ENCODE measurements around the gene ANO10. TPM values are rescaled to one million over a fixed set of nuclear protein-coding genes. Genes with fewer than 3 reads are reported as not detected.

Gene ANO10
- total and polyA plus RNA-seq, 11 donors = 8.3 to 29.8 (median 15.8) TPM

DNA sequence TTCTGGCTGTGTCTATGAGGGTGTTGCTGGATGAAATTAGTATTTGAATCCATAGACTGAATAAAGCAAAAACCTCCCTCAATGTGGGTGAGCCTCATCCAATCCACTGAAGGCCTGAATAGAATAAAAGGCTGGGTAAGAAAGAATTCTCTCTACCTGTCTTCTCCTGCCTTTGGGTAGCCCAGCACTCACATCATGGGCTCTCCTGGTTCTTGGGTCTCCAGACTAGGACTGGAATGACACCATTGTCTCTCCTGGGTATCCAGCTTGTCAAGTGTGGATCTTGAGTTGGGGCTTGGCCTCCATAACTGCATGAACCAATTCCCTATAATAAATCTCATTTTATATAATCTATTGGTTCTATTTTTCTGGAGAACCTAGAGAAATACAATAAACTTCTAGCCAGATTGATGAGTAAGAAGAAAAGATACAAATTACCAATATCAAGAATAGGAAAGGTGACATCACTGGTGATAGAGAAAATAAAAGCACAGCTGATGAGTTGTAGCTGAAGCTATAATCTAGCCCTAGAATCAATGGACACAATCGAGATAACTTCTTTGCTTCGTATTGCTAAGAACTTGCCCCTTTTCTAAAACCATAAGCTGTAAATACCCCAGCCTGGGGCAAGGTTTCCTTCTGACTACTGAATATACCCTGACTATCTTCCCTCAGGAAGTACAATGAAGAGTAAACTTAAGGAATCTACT is 106.4 kb downstream of the ANO10 start:
- Histone ChIP-seq H3K9me3 (peaks cover 0 to 25% (median 13%) of the 10 kb centered on the region in 12 donors), H3K27me3 (no peaks in the 10 kb centered on the region), H3K4me1 (no peaks in the 10 kb centered on the region), H3K4me3 (no peak overlapping the region), H3K27ac (no peak overlapping the region), H3K36me3 (peaks cover 0 to 14% (median 0%) of the 10 kb centered on the region in 9 donors)
- TF ChIP-seq, protein P1, sequence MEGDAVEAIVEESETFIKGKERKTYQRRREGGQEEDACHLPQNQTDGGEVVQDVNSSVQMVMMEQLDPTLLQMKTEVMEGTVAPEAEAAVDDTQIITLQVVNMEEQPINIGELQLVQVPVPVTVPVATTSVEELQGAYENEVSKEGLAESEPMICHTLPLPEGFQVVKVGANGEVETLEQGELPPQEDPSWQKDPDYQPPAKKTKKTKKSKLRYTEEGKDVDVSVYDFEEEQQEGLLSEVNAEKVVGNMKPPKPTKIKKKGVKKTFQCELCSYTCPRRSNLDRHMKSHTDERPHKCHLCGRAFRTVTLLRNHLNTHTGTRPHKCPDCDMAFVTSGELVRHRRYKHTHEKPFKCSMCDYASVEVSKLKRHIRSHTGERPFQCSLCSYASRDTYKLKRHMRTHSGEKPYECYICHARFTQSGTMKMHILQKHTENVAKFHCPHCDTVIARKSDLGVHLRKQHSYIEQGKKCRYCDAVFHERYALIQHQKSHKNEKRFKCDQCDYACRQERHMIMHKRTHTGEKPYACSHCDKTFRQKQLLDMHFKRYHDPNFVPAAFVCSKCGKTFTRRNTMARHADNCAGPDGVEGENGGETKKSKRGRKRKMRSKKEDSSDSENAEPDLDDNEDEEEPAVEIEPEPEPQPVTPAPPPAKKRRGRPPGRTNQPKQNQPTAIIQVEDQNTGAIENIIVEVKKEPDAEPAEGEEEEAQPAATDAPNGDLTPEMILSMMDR (IDR thresholded peaks at IDR 0.05) = no peak
- no peak for TF ChIP-seq POLR2A (IDR thresholded peaks at IDR 0.05)
- ATAC-seq = no peak
- intact Hi-C loops (cut with DNase I) = loop anchor here in 2 of 10 donors (10.0 kb wide), 1 partner anchor 551 kb away; no protein-coding TSS in a partner anchor
- WGBS, 4 donors = 92 to 98% (median 95%) methylated on average over 2 of the region's 2 CpGs
- DNase-seq = no peak

DNA sequence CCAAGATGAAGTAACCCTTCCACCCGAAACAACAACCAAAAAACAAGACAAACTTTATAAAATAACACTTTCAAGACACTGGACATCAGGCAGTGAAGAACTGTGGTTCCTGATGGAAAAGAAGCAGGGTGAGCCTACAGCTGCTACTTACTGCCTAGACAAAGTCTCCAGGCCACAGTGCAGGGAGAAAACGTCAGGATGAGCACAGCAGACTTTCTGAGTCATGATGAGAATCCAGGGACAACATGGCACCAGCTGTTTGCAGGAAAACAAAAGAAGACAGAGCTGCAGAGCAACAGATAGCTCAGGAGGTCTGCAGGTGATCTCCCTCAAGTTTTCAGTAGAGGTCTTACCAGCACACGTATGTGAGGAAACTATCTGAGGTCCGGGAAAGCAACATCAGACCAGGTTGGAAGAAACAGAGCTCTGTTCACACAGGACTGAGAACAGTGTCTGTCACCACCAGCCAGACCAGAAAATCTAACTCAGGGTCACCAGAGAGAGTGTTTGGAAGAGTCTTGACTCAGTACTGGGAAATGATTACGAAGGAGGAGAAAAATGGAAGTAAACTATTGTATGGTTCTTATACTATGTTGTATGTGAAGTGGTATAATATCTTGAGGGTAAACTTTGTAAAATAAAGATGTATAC is 108.9 kb downstream of the ANO10 start:
- DNase-seq (no peak), ATAC-seq (no peak)
- H3K4me1 ChIP-seq = no peaks in the 10 kb centered on the region
- peaks cover 0 to 2% (median 0%) of the 10 kb centered on the region in 12 donors for H3K9me3 ChIP-seq
- H3K4me3 ChIP-seq = no peak overlapping the region
- no peaks in the 10 kb centered on the region for H3K27me3 ChIP-seq
- WGBS, 4 donors = 81 to 86% (median 85%) methylated on average over 5 of the region's 5 CpGs
- no peak for TF ChIP-seq POLR2A (IDR thresholded peaks at IDR 0.05)
- TF ChIP-seq, protein P1 (IDR thresholded peaks at IDR 0.05) = no peak
- peaks cover 0 to 6% (median 0%) of the 10 kb centered on the region in 9 donors for H3K36me3 ChIP-seq
- intact Hi-C loops (cut with DNase I) = loop anchor here in 2 of 10 donors (10.0 kb wide), 1 partner anchor 548 kb away; no protein-coding TSS in a partner anchor
- H3K27ac ChIP-seq = no peak overlapping the region

DNA sequence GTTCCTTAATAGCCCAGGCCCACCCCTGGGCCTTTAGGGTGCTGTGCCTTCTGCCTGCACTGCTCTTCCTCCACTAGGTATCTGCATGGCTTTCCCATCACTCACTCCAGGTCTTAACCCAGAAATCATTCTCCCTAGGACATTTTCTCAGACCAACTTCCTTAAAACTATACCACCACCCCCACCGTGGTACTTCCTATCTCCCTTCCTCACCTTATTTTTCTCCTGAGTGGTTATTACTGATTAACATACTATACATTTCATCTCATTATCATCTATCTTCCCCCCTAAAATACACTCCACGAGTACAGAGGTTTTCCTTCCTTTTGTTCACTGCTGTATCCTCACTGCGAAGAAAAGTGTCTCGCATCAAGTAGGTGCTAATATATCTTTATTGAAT is 115.2 kb downstream of the ANO10 start:
- WGBS, 4 donors = 58 to 75% (median 63%) methylated on average over 4 of the region's 4 CpGs

More for the DNA sequence above, 115.2 kb downstream of the ANO10 start:
- TF ChIP-seq, protein P1 (IDR thresholded peaks at IDR 0.05) = no peak
- no peak for TF ChIP-seq POLR2A (IDR thresholded peaks at IDR 0.05)
- Histone ChIP-seq H3K27me3 (no peaks in the 10 kb centered on the region), H3K36me3 (no peaks in the 10 kb centered on the region), H3K4me3 (no peak overlapping the region), H3K27ac (no peak overlapping the region), H3K9me3 (no peaks in the 10 kb centered on the region), H3K4me1 (peaks cover 0 to 9% (median 0%) of the 10 kb centered on the region in 12 donors)
- ATAC-seq = no peak
- DNase-seq = no peak
- intact Hi-C loops (cut with DNase I) = loop anchor here in 7 of 10 donors (10.0 kb wide), 4 partner anchors 122 to 542 kb away; no protein-coding TSS in a partner anchor

All from heart left ventricle (tissue), 16 donors.